IPS DF 6.9 (cell line): Measurements from ENCODE around the gene PLA2G4A.

Experiments
- DNase-seq: peaks from one replicate; pipeline ENCODE4 v3.0.0-alpha.2; 2013; ENCODE audit warnings: low read depth, low spot score
- H3K27ac ChIP-seq: one replicate; pipeline ENCODE4 v1.5.1; 2013; ENCODE audit warnings: low read length, control low read depth
- H3K27me3 ChIP-seq: 2 replicates; pipeline ENCODE4 v1.6.1; 2013; ENCODE audit warnings: mild to moderate bottlenecking, low read length; ENCODE audit not compliant: control insufficient read depth, insufficient read depth
- H3K36me3 ChIP-seq: 2 replicates; pipeline ENCODE4 v1.6.1; 2013; ENCODE audit warnings: low read length; ENCODE audit not compliant: control insufficient read depth, insufficient read depth
- H3K4me1 ChIP-seq: 2 replicates; pipeline ENCODE4 v1.6.1; 2013; ENCODE audit warnings: low read length; ENCODE audit not compliant: control insufficient read depth, insufficient read depth
- H3K4me3 ChIP-seq: 2 replicates; pipeline ENCODE4 v1.5.1; 2013; ENCODE audit warnings: mild to moderate bottlenecking, low read length
- H3K9me3 ChIP-seq: 2 replicates; pipeline ENCODE4 v1.6.1; 2013; ENCODE audit warnings: low read length, inconsistent platforms; ENCODE audit not compliant: control insufficient read depth, insufficient read depth
- WGBS: extraction: QIAGEN DNeasy Blood & Tissue Kit; methylation state at CpG from one replicate; pipeline ENCODE4 v1.1.7; 2013; ENCODE audit warnings: mixed read lengths, missing lambda C conversion rate; ENCODE audit not compliant: insufficient read length, insufficient coverage; 5-methylcytosine and 5-hydroxymethylcytosine counted together

Gene PLA2G4A

DNA sequence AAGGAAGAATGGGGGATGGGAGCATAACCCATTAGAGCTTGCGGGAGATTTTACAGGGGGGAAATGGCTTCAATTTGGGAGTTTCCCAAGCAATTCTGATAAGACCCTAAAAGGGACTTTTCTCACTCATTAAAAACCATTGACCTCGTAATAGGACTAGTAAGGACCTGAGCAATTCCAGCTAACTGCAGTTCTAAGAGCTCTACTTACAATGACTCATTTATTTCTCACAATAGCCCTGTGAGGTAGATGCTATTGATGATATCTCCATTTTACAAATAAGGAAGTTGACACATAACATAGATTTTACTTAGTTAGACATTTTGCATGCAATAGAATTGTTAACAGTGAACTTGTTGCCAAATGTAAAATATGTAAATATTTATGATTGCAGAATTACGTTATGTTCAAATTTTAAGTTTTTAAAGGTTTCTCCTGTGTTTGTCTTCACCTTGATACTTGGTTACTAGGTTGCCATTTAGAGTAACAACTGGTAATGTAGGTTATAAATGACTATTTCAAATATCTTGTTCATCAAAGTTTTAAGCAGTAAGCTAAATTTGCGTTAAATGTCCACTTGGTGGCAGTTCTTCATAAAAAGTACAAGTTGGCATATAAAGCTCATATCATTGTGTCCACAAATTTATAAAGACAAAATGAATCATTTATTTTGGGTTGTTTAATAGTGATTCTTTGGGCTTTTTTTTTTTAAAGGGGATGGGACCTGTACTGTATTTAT lies 182.0 kb downstream of the PLA2G4A start:
- no peak overlapping the region for H3K27ac ChIP-seq
- no peak for DNase-seq
- no peaks in the 10 kb centered on the region for H3K36me3 ChIP-seq
- WGBS = no CpG with 5 or more reads among the region's 4 CpGs
- no peak overlapping the region for H3K4me3 ChIP-seq
- no peaks in the 10 kb centered on the region; the same call in 1 of the 2 replicates for H3K9me3 ChIP-seq
- H3K27me3 ChIP-seq = no peaks in the 10 kb centered on the region
- H3K4me1 ChIP-seq = no peaks in the 10 kb centered on the region

DNA sequence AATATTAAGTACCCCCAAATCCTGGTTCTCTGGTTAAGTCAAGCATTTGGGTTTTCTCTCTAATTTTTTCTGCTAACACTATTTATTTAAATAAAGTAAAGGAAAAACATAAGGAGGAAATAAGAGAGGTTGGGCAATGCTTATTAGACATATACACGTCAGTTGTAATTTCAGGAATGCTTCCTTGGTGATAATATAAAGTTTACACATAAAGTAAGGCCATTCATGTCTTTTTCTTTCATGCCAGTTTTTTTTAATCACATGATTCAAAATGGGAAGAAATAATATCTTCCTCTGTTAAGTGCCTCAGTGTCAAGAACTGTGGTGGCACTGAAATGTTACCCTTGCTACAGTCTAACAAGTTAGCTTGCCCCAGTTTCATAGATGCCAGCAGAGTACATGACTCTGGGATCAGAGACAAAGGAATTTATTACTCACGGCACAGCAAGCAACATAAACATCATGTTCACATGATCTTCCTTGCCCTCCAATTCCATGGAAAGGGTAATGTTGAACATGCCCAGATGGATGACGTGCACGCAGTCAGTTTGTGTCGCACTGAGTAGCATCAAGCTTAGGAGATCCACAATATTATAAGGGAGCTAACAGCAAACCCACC lies 184.9 kb downstream of the PLA2G4A start:
- Histone ChIP-seq H3K27ac (no peak overlapping the region), H3K36me3 (no peaks in the 10 kb centered on the region), H3K4me3 (no peak overlapping the region), H3K27me3 (no peaks in the 10 kb centered on the region), H3K9me3 (no peaks in the 10 kb centered on the region), H3K4me1 (no peaks in the 10 kb centered on the region)
- no peak for DNase-seq
- WGBS = no CpG with 5 or more reads among the region's 5 CpGs

DNA sequence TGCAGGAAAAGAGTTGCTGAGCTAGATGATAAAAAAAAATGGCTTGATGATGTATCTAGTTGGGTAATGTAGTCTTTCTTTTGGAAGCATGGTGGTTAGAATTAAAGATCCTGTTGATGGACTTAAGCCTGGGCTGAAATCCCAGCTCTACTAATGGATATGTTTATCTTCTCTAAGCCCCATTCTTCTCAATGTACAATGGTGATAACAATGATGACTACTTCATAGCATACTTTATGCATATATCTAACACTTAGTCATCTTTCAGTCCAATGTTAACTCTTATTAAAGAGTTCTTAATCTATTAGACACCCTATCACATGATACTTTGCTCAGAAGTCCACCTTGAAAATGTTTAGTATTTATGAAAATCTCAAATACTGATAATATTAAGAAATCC lies 189.5 kb downstream of the PLA2G4A start:
- Histone ChIP-seq H3K27ac (no peak overlapping the region), H3K9me3 (no peaks in the 10 kb centered on the region), H3K4me3 (no peak overlapping the region), H3K36me3 (no peaks in the 10 kb centered on the region), H3K4me1 (no peaks in the 10 kb centered on the region), H3K27me3 (no peaks in the 10 kb centered on the region)
- no peak for DNase-seq

DNA sequence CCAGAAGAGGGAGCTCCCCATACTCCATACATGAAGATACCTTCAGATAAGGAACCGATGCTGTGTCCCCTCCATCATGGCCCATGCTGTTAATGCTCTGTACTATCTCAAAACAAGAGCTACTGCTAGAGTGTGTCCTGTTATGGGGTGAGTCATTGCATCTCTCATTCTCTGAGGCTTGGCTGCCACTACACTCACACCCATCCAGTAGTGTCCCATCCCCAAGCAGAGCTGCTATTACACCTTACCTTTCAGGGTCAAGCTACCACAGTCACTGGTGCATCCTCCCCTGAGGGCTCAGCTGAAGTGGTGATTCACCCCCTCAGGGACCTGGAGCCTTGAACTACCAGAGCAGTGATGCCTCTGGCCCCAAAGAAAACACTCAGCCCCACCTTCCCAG lies 198.5 kb downstream of the PLA2G4A start:
- H3K36me3 ChIP-seq = no peaks in the 10 kb centered on the region
- H3K4me3 ChIP-seq = no peak overlapping the region
- no peaks in the 10 kb centered on the region for H3K9me3 ChIP-seq
- no peak for DNase-seq
- no peaks in the 10 kb centered on the region; the same call in 1 of the 2 replicates for H3K27me3 ChIP-seq
- no CpG with 5 or more reads among the region's 1 CpG for WGBS
- H3K27ac ChIP-seq = no peak overlapping the region
- no peaks in the 10 kb centered on the region for H3K4me1 ChIP-seq

DNA sequence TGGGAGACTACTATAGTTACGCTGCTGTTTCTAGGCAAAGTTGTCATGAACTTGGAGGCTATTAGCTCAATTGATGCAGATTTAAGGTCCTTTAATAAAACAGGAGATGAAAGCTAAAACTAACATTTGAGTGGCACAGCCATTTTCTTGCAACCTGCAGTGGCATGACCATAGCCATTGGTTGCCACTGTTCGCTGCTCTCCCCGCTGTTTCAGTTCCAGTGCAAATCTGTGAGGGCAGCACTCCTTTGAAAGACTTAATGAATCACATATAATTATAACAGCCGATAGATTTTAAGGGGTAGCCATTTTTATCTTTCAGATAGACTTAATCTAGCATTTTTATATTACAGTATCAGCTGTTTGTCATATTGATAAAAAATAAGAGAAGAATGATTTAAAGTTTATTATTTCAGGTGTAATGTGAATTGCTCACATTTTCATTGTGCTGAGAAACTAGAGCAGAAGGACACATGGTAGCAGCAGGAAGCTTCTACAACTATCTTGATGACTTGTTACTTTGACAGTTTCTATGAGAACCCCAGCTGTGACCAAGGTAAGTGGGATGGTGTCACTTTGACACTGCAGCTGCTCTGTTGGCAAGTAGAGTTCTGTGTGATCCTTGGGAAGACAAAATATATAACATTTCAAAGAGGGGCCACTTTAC lies 203.7 kb downstream of the PLA2G4A start:
- Histone ChIP-seq H3K36me3 (no peaks in the 10 kb centered on the region), H3K4me1 (no peaks in the 10 kb centered on the region), H3K4me3 (no peak overlapping the region), H3K9me3 (no peaks in the 10 kb centered on the region), H3K27ac (no peak overlapping the region), H3K27me3 (no peaks in the 10 kb centered on the region; the same call in 1 of the 2 replicates)
- WGBS = no CpG with 5 or more reads among the region's 4 CpGs
- no peak for DNase-seq

DNA sequence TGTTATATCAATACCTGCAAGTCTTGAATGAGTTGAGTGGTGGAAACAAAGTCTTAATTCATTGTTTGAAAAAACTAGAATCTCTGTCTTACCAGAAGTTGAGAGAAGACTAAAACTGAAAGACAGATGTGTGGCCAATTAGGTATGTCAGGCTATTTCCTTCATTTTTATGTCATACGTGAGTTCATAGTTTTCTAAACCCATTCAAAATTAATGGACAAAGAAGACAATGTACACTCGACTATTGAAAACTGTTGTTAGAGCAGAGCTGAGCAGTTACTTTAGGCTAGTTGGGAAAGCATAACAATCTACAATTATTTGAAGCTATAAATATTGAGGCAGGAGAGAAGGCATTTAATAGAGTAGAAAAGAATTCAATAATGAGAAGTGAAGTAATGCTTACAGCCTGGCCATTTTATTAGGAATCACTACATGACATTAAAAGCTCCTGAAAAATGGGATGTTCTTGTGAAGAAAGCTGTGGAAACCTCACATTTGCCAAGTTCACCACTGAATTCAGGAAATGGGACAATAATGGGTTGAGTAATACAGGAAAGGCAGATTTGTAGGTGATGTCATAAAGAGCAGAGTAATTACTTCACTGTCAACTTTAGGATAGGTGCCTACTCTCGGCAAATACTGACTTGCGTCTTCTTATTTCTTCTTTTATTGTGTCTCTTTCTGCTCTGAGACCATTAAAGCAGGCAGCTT lies 204.4 kb downstream of the PLA2G4A start:
- no peaks in the 10 kb centered on the region for H3K4me1 ChIP-seq
- no peaks in the 10 kb centered on the region for H3K36me3 ChIP-seq
- no peak for DNase-seq
- no peak overlapping the region for H3K4me3 ChIP-seq
- no peaks in the 10 kb centered on the region for H3K9me3 ChIP-seq
- no peak overlapping the region for H3K27ac ChIP-seq
- no peaks in the 10 kb centered on the region; the same call in 1 of the 2 replicates for H3K27me3 ChIP-seq
- WGBS = no CpG with 5 or more reads among the region's 4 CpGs

DNA sequence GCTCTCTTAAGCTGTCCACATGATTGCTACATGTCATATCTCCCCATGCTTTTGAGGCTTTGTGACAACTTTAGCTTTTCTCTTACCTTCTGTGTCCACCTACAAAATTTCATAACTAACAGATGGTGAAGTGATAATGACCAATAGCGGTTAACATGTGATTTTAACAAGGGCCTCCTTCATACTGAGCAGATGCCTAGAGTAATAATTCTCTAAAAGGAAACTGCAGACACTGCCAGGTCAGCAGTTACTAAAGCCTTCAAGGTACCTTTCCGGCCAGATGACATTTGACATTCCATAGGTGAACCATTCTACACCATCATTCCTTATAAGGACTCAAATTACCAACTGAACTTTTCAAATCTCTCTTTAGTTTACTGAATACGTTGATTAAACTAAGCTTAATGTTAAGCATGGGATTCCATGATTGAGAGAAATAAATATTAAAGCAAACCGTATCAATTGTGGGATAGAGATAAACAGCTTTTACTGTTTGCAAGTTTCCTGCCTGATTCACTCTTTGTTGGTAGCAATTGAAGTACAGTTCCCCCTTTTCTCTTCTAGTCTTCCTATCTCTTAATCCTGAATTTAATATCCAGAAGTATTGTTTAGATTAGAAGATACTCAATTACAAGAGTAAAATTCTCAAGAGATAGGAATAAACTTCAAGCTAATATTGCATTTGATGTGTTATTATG lies 205.1 kb downstream of the PLA2G4A start:
- Histone ChIP-seq H3K4me1 (no peaks in the 10 kb centered on the region), H3K4me3 (no peak overlapping the region), H3K27me3 (no peaks in the 10 kb centered on the region), H3K9me3 (no peaks in the 10 kb centered on the region), H3K27ac (no peak overlapping the region), H3K36me3 (no peaks in the 10 kb centered on the region)
- DNase-seq = no peak
- WGBS = no CpG with 5 or more reads among the region's 4 CpGs

DNA sequence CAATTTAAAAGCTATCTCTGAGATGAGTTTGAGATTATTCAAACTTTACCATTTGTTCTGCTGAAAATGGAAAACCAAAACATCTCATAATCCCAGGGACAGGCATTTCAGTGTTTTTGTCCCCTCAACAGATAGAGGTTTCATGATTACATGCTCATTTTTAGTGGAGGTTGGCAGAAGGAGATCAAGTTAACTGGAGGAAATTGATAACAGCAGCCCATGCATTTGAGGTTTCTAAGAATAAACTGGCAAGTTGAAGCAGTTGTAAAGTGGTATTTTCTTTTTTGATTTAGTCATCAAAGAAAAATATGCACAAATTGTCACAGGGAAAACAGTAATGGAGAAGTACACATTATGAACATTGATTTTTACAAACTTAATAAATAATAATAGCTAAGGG lies 205.8 kb downstream of the PLA2G4A start:
- H3K4me3 ChIP-seq = no peak overlapping the region
- no peak overlapping the region for H3K27ac ChIP-seq
- no peaks in the 10 kb centered on the region for H3K27me3 ChIP-seq
- H3K4me1 ChIP-seq = no peaks in the 10 kb centered on the region
- no peak for DNase-seq
- H3K36me3 ChIP-seq = no peaks in the 10 kb centered on the region
- H3K9me3 ChIP-seq = no peaks in the 10 kb centered on the region

DNA sequence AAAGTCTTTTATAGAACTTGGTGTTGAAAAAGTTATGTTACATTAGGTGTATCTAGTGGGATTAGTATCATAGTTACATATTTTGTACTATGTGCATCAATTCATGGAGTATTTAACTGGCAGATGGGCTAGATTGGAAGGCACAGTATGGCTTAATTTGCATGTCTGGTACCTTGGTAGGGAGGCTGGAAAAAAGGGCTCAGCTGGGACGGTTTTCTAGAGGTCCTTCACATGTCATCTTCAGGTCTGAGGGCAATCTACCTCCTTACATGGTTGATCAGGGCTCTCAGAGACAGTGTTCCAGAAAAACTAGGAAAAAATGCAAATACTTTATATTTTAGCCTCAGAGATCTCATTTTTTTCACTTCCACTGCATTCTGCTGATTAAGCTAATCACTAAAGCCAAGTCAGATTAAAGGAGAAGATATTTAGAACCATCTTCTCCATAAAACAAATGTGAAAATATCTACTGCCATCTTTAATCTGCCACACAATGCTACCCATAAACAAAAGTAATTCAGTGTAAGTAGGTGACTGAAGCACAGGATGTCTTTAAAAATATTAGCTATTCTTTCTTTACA lies 209.3 kb downstream of the PLA2G4A start:
- H3K27me3 ChIP-seq = no peaks in the 10 kb centered on the region
- WGBS = no CpG with 5 or more reads among the region's 1 CpG
- H3K9me3 ChIP-seq = no peaks in the 10 kb centered on the region
- no peaks in the 10 kb centered on the region for H3K36me3 ChIP-seq
- no peak overlapping the region for H3K27ac ChIP-seq
- no peaks in the 10 kb centered on the region for H3K4me1 ChIP-seq
- no peak overlapping the region for H3K4me3 ChIP-seq
- DNase-seq = no peak
